SU-DHL-6 (cell line): ENCODE results near the gene ACOX3.
"Not testable (repeated sequence)": the region's sequence is repeated elsewhere in the genome, so short reads cannot be mapped to it uniquely, and the experiment has no call there.

Source experiments
- H2AFZ ChIP-seq: fragments of 200-600 bp; sonication (generic); 2 replicates; pipeline ENCODE4 v1.6.1; 2014; ENCODE audit warnings: low read depth, mild to moderate bottlenecking, moderate library complexity, mixed read lengths, antibody characterized with exemption, low read length; ENCODE audit not compliant: severe bottlenecking
- H3F3A ChIP-seq: fragments of 200-600 bp; shearing (Covaris generic); 2 replicates; pipeline ENCODE4 v1.6.0; 2016; ENCODE audit warnings: antibody characterized with exemption, mild to moderate bottlenecking; ENCODE audit not compliant: insufficient read depth
- H3K27ac ChIP-seq: fragments of 200-600 bp; sonication (generic); 2 replicates; pipeline ENCODE4 v1.5.1; 2016; ENCODE audit warnings: low read depth, mild to moderate bottlenecking, low read length, moderate library complexity, mixed read lengths
- H3K27me3 ChIP-seq: fragments of 200-600 bp; sonication (generic), shearing (Covaris generic); 2 replicates; pipeline ENCODE4 v1.6.0; 2014; ENCODE audit warnings: mild to moderate bottlenecking, low read length
- H3K36me3 ChIP-seq: fragments of 200-600 bp; sonication (generic); 2 replicates; pipeline ENCODE4 v1.6.1; 2014; ENCODE audit warnings: mild to moderate bottlenecking, low read length, mixed read lengths
- H3K4me2 ChIP-seq: fragments of 300-600, 200-600 bp; shearing (Covaris generic), sonication (generic); 2 replicates; pipeline ENCODE4 v1.6.0; 2014; ENCODE audit warnings: low read length, low read depth, mild to moderate bottlenecking; ENCODE audit not compliant: poor library complexity, severe bottlenecking
- H3K4me3 ChIP-seq: fragments of 200-600 bp; sonication (generic); 2 replicates; pipeline ENCODE4 v1.5.1; 2014; ENCODE audit warnings: antibody characterized with exemption, low read length, mild to moderate bottlenecking, mixed read lengths; ENCODE audit not compliant: insufficient read depth, poor library complexity, severe bottlenecking
- H3K79me2 ChIP-seq: fragments of 200-600 bp; sonication (generic); 2 replicates; pipeline ENCODE4 v1.6.1; 2014; ENCODE audit warnings: mild to moderate bottlenecking, low read length, moderate library complexity; ENCODE audit not compliant: insufficient read depth
- H3K9ac ChIP-seq: fragments of 200-600 bp; sonication (generic); 2 replicates; pipeline ENCODE4 v1.7.0; 2014; ENCODE audit warnings: mild to moderate bottlenecking, low read length
- H3K9me2 ChIP-seq: fragments of 200-600 bp; sonication (generic); replicated peaks from 2 replicates; pipeline ENCODE4 v1.6.1; 2014; ENCODE audit warnings: low read length; ENCODE audit not compliant: insufficient read depth
- H3K9me3 ChIP-seq: fragments of 200-600 bp; sonication (generic); 2 replicates; pipeline ENCODE4 v1.6.1; 2014; ENCODE audit warnings: low read length, mixed read lengths; ENCODE audit not compliant: insufficient read depth
- H4K20me1 ChIP-seq: fragments of 200-600 bp; sonication (generic); 2 replicates; pipeline ENCODE4 v1.6.1; 2014; ENCODE audit warnings: low read depth, mild to moderate bottlenecking, antibody characterized with exemption, low read length, moderate library complexity, mixed read lengths
- EZH2phosphoT487 ChIP-seq: fragments of 200-600 bp; sonication (generic), shearing (Covaris generic); conservative IDR thresholded peaks from 2 replicates; pipeline ENCODE4 v1.6.1; 2018; ENCODE audit warnings: mild to moderate bottlenecking, antibody characterized with exemption, low read length, moderate library complexity, mixed read lengths
- TF ChIP-seq, protein P1 (sequence below): fragments of 200-600 bp; sonication (generic); IDR thresholded peaks from one replicate; pipeline ENCODE4 v1.5.1; 2017; ENCODE audit warnings: antibody characterized with exemption, mild to moderate bottlenecking, low read length, moderate library complexity; ENCODE audit not compliant: insufficient read depth, poor library complexity, severe bottlenecking

ACOX3 gene

DNA sequence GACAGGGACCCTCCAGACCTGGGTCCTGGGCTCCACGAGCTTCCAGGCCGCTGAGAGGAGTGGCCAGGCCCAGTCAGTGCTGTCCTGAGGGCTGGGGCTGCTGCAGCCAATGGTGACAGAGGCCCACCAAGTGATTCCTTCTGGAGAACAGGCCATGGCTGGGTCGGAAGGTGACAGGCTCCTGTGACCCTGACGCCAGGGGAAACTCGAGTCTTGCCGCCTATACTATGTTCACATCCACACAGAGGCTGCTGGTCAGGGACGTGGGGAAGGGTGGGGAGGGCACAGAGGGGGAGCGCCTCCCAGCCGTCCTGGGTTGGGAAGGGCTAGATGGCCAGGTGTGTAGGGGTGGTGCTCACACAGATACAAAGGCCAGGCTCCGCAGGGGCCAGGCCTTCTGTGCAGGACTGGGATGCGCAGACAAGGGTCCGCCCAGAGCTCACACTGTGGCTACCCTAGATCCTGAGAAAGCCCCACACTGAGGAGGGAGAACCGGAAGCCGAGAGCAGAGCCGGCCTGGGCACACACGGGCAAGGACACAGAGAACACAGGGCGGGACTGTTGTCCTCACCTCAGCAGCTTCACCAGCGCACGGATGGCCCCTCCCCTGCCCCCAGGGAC is 89.6 kb downstream of the ACOX3 start:
- no peaks in the 10 kb centered on the region for H3F3A ChIP-seq
- H3K9ac ChIP-seq = no peak overlapping the region
- H3K4me3 ChIP-seq = no peak overlapping the region
- no peak overlapping the region for H3K4me2 ChIP-seq
- H4K20me1 ChIP-seq = no peaks in the 10 kb centered on the region
- H3K36me3 ChIP-seq = no peaks in the 10 kb centered on the region
- no peaks in the 10 kb centered on the region for H3K9me2 ChIP-seq
- no peak overlapping the region for H3K27ac ChIP-seq
- no peaks in the 10 kb centered on the region for H3K79me2 ChIP-seq
- H3K9me3 ChIP-seq = no peaks in the 10 kb centered on the region
- TF ChIP-seq, protein P1, sequence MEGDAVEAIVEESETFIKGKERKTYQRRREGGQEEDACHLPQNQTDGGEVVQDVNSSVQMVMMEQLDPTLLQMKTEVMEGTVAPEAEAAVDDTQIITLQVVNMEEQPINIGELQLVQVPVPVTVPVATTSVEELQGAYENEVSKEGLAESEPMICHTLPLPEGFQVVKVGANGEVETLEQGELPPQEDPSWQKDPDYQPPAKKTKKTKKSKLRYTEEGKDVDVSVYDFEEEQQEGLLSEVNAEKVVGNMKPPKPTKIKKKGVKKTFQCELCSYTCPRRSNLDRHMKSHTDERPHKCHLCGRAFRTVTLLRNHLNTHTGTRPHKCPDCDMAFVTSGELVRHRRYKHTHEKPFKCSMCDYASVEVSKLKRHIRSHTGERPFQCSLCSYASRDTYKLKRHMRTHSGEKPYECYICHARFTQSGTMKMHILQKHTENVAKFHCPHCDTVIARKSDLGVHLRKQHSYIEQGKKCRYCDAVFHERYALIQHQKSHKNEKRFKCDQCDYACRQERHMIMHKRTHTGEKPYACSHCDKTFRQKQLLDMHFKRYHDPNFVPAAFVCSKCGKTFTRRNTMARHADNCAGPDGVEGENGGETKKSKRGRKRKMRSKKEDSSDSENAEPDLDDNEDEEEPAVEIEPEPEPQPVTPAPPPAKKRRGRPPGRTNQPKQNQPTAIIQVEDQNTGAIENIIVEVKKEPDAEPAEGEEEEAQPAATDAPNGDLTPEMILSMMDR = no peak
- TF ChIP-seq EZH2phosphoT487 = no peak
- no peak overlapping the region for H2AFZ ChIP-seq
- H3K27me3 ChIP-seq = no peaks in the 10 kb centered on the region

DNA sequence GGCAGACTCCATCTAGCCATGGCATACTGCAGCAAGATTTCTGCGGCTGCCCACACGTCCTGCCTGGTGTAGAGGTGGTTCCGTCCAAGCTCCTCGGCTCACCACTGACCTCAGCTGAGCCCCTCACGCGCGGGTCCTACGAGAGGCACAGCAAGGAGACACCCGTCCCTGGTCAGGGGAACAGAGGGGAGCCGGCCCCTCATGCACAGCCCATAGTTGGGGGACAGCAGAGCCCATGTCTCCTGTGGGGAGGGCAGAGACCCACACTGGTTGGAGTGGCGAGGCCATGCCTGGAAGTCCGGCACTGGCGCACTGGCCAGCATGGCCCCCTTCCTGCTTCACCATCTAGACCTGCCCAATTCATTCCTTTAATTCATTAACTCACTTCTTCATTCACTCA is 90.2 kb downstream of the ACOX3 start:
- H3K27ac ChIP-seq = no peak overlapping the region
- H3K4me3 ChIP-seq = no peak overlapping the region
- H3K9ac ChIP-seq = no peak overlapping the region
- no peaks in the 10 kb centered on the region for H3K9me2 ChIP-seq
- no peak overlapping the region for H2AFZ ChIP-seq
- H3K36me3 ChIP-seq = no peaks in the 10 kb centered on the region
- H3F3A ChIP-seq = no peaks in the 10 kb centered on the region
- H3K79me2 ChIP-seq = no peaks in the 10 kb centered on the region
- H3K27me3 ChIP-seq = no peaks in the 10 kb centered on the region
- H3K4me2 ChIP-seq = no peak overlapping the region
- TF ChIP-seq, protein P1 = no peak
- no peak for TF ChIP-seq EZH2phosphoT487
- H3K9me3 ChIP-seq = no peaks in the 10 kb centered on the region
- no peaks in the 10 kb centered on the region for H4K20me1 ChIP-seq

DNA sequence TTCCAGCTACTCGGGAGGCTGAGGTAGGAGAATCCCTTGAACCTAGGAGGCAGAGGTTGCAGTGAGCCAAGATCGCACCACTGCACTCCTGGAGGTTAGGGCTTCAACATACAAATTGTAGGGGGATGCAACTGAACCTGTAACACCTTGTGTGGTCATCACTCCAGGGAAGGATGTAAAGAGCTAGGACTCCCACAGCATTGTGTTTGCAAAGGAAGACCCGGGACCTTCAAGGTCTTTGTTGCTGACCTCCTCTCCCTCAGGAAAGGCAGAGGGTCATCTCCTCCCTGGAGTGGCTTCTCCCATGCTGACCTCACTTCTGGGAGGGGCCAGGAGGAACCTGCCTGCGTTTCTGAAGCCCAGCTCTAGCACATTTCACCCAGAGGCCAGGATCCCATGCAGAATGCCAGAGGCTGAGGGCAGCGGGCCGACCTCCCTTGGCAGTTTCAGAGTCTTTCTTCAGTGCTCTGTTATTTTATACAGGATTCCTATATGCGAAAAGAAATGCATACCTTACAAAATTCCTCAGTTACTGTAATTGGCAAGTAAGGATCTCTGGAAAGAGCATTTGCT is 90.8 kb downstream of the ACOX3 start:
- H3K79me2 ChIP-seq = no peaks in the 10 kb centered on the region
- TF ChIP-seq EZH2phosphoT487 = no peak
- TF ChIP-seq, protein P1 = no peak
- H2AFZ ChIP-seq = no peak overlapping the region
- no peak overlapping the region for H3K4me2 ChIP-seq
- H3K36me3 ChIP-seq = no peaks in the 10 kb centered on the region
- no peak overlapping the region for H3K4me3 ChIP-seq
- H3K9me2 ChIP-seq = no peaks in the 10 kb centered on the region
- no peak overlapping the region for H3K27ac ChIP-seq
- no peaks in the 10 kb centered on the region for H3K9me3 ChIP-seq
- no peaks in the 10 kb centered on the region for H4K20me1 ChIP-seq
- no peak overlapping the region for H3K9ac ChIP-seq
- H3F3A ChIP-seq = no peaks in the 10 kb centered on the region
- H3K27me3 ChIP-seq = no peaks in the 10 kb centered on the region

DNA sequence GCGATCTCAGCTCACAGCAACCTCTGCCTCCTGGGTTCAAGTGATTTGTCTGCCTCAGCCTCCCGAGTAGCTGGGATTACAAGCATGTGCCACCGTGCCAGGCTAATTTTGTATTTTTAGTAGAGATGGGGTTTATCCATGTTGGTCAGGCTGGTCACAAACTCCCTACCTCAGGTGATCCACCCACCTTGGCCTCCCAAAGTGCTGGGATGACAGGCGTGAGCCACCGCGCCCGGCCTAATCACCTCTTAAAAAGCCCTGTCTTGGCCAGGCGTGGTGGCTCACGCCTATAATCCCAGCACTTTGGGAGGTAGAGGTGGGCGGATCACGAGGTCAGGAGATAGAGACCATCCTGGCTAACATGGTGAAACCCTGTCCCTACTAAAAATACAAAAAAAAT is 91.3 kb downstream of the ACOX3 start:
- H3K4me3 ChIP-seq, H2AFZ ChIP-seq, H3K27me3 ChIP-seq, H3K79me2 ChIP-seq, H3K9ac ChIP-seq, H3K36me3 ChIP-seq, H3K4me2 ChIP-seq, H3K27ac ChIP-seq, H3K9me3 ChIP-seq, H4K20me1 ChIP-seq, H3K9me2 ChIP-seq, H3F3A ChIP-seq: not testable (repeated sequence)
